Kidney (tissue), 14 donors: ENCODE data around the gene CRYGA. TPM values are rescaled to one million over a fixed set of nuclear protein-coding genes. Genes with fewer than 3 reads are reported as not detected.

ENCODE experiments used
- DNase-seq, 5 donors: peaks; one replicate each; pipeline ENCODE4 v3.0.0-alpha.2; 2013 to 2020
- FAIRE-seq: peaks from 2 replicates; lab custom pipeline; 2012; peaks lifted over from hg19 to GRCh38; lab: Jason Lieb, UNC
- H3K27ac ChIP-seq, 2 donors: one replicate each; pipeline ENCODE4 v1.7.0; 2013; ENCODE audit warnings: low read depth in 2 of 2, low read length in 2 of 2, inconsistent platforms in 1 of 2
- H3K27me3 ChIP-seq: one replicate; pipeline ENCODE4 v1.7.1; 2013; ENCODE audit warnings: low read length, inconsistent platforms; ENCODE audit not compliant: control insufficient read depth, insufficient read depth
- H3K36me3 ChIP-seq, 3 donors: one replicate each; pipeline versions ENCODE4 v1.7.0 to v1.7.1; 2013; ENCODE audit warnings: low read length in 3 of 3, control low read depth in 1 of 3, inconsistent platforms in 1 of 3; ENCODE audit not compliant: insufficient read depth in 3 of 3, control insufficient read depth in 2 of 3
- H3K4me1 ChIP-seq, 3 donors: one replicate each; pipeline versions ENCODE4 v1.7.0 to v1.7.1; 2013; ENCODE audit warnings: low read length in 3 of 3, inconsistent platforms in 1 of 3, low read depth in 1 of 3; ENCODE audit not compliant: control insufficient read depth in 2 of 3, insufficient read depth in 2 of 3
- H3K4me3 ChIP-seq, 3 donors: one replicate each; pipeline versions ENCODE4 v1.7.0 to v1.8.1; 2013; ENCODE audit warnings: low read length in 3 of 3, control low read depth in 1 of 3, inconsistent platforms in 1 of 3
- H3K9ac ChIP-seq, 3 donors: one replicate each; pipeline versions ENCODE4 v1.7.0 to v1.7.1; 2013; ENCODE audit warnings: low read length in 3 of 3, control low read depth in 1 of 3, inconsistent platforms in 1 of 3
- H3K9me3 ChIP-seq, 3 donors: one replicate each; pipeline versions ENCODE4 v1.7.0 to v1.7.1; 2013; ENCODE audit warnings: low read length in 3 of 3, control low read depth in 1 of 3, inconsistent platforms in 1 of 3; ENCODE audit not compliant: control insufficient read depth in 2 of 3, insufficient read depth in 1 of 3
- intact Hi-C: fragments of 100-400 bp; cut with DNase I; formaldehyde crosslinking; loops from one replicate; pipeline ENCODE4 v1.11.1; 2022
- polyA plus RNA-seq: library from polyadenylated mRNA; stranded (reverse); fragments of 350-450 nt; fragmentation: Illumina TruSeq; extraction: RNeasy Lipid Tissue Mini Kit (QIAGEN cat#74804); gene quantifications from one replicate; pipeline ENCODE4 v1.2.3, GENCODE V29; 2014; ENCODE audit warnings: low read depth, low replicate concordance; ENCODE audit not compliant: insufficient read depth
- total RNA-seq: library from RNA; stranded (reverse); fragmentation: NEBNext Ultra II Directional; extraction: Animal tissue kit (Norgen Biotek cat#: 25700); gene quantifications from one replicate; pipeline ENCODE4 v1.2.1, GENCODE V29; 2021
- TF ChIP-seq, protein P1 (sequence below): IDR thresholded peaks from 3 replicates; pipeline ENCODE4 v1.5.1; 2012; ENCODE audit warnings: mild to moderate bottlenecking, moderate library complexity, borderline replicate concordance; ENCODE audit not compliant: insufficient read depth; ENCODE audit errors: extremely low read depth
- donor health status: control.
- donor health status: control.
- donor health status: control.
- donor health status: control.
- donor health status: control.
- donor health status: DM: yes; HTN: yes; CAD: no.
- donor health status: Normal renal cell carcinoma (clear cell type).

Gene CRYGA
- total and polyA plus RNA-seq, 2 donors from 2014 or later, result not detected

DNA sequence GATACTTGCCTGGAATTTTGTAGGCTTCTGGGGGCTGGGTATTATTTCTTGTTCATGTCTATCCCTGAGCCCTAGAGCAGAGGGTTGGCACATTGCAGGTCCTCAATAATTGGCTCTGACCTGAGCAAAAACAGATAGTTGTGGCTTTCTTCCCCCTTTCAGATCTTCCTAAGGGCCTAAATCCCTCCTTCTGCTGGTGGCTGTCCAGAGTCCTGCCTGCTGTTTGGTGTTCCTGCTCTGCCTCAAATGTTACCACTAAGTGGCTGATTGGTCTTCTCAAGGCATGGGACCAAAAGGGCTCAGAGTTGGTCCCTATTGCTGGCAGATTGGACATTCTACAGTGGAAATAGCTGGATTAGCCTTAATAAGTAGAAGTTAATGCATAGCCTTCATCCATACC, 16.4 kb downstream of the CRYGA start:
- TF ChIP-seq, protein P1, sequence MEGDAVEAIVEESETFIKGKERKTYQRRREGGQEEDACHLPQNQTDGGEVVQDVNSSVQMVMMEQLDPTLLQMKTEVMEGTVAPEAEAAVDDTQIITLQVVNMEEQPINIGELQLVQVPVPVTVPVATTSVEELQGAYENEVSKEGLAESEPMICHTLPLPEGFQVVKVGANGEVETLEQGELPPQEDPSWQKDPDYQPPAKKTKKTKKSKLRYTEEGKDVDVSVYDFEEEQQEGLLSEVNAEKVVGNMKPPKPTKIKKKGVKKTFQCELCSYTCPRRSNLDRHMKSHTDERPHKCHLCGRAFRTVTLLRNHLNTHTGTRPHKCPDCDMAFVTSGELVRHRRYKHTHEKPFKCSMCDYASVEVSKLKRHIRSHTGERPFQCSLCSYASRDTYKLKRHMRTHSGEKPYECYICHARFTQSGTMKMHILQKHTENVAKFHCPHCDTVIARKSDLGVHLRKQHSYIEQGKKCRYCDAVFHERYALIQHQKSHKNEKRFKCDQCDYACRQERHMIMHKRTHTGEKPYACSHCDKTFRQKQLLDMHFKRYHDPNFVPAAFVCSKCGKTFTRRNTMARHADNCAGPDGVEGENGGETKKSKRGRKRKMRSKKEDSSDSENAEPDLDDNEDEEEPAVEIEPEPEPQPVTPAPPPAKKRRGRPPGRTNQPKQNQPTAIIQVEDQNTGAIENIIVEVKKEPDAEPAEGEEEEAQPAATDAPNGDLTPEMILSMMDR, result no peak
- Histone ChIP-seq H3K4me1 (no peaks in the 10 kb centered on the region), H3K9me3 (no peaks in the 10 kb centered on the region), H3K9ac (no peak overlapping the region), H3K36me3 (no peaks in the 10 kb centered on the region), H3K27me3 (no peaks in the 10 kb centered on the region), H3K4me3 (no peak overlapping the region), H3K27ac (no peak overlapping the region)
- DNase-seq (no peak), FAIRE-seq (no peak)
- intact Hi-C loops, result no loop called here

GRCh38 chr2:208146006-208146405, 17.4 kb downstream of the CRYGA start, which contains the start of gene CRYGB:
TSS of gene CRYGB (minus strand) at chr2:208146158. CDS start at chr2:208146120, 38 bp downstream.
- Histone ChIP-seq H3K4me3 (no peak within 1 kb of the TSS), H3K9me3 (no peaks in the 10 kb centered on the region), H3K36me3 (no peaks in the 10 kb centered on the region), H3K4me1 (no peaks in the 10 kb centered on the region), H3K9ac (no peak within 1 kb of the TSS), H3K27me3 (no peaks in the 10 kb centered on the region), H3K27ac (no peak within 1 kb of the TSS)
- FAIRE-seq (no peak), DNase-seq (no peak)
- intact Hi-C loops, result no loop called here
- TF ChIP-seq, protein P1, result no peak

DNA sequence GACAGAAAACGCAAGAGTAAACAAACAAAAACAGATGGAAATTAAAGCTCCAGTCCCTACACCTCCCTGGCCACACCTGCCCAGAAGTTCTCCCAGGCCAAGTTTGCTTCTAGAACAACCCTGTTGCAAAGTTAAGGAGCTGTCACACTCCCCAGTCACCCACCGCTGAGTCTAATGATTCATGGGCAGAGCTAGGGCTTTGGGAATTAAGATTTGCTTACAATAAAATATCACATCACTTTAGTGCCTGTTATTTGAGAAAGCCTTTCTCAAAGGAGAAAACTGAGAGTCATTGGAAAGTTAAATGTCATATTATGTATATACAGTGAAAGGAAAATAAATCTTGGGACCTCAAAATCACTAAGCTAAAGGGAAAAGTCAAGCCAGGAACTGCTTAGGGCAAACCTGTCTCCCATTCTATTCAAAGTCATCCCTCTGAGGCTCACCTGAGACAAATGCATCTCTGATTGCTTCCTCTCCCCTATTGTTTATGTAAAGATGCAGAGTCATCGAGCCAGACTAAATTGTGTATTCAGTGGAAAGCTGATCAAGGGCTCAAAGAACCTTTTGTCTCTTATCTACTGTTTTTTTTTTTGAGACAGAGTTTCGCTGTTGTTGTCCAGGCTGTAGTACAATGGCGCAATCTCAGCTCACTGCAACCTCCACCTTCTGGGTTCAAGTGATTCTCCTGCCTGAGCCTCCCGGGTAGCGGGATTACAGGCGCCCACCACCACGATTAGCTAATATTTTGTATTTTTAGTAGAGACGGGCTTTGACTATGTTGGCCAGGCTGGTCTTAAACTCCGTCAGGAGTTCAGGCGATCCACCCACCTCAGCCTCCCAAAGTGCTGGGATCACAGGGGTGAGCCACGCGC, 20.2 kb downstream of the CRYGA start:
- DNase-seq (peak in 2 of 5 donors; percentile 23 to 35), FAIRE-seq (no peak)
- no peak overlapping the region for H3K4me3 ChIP-seq
- H3K9me3 ChIP-seq, result no peaks in the 10 kb centered on the region
- no peak overlapping the region for H3K9ac ChIP-seq
- H3K27me3 ChIP-seq, result no peaks in the 10 kb centered on the region
- intact Hi-C loops, result no loop called here
- TF ChIP-seq, protein P1, result no peak
- H3K4me1 ChIP-seq, result no peaks in the 10 kb centered on the region
- no peak overlapping the region for H3K27ac ChIP-seq
- no peaks in the 10 kb centered on the region for H3K36me3 ChIP-seq
